ENCODE data around the gene EIF4G3.

- TF ChIP-seq TAF1 (IDR thresholded peaks at IDR 0.05; ENCODE audit: borderline replicate concordance, low read depth, low read length) (no peak), POLR2AphosphoS5 (IDR thresholded peaks at IDR 0.05; ENCODE audit: low read depth, low read length) (no peak)
Measured at GRCh38 chr1:21192871-21193270, 16.2 kb upstream of the EIF4G3 start.
